H1 (cell line): Measurements from ENCODE around the gene PRG2.

Experiments used
- ATF3 ChIP-seq: IDR thresholded peaks from 2 replicates; pipeline ENCODE4 v1.6.1; 2011; ENCODE audit warnings: low read depth, mild to moderate bottlenecking, low read length; ENCODE audit not compliant: insufficient read depth
- CEBPB ChIP-seq: IDR thresholded peaks from 2 replicates; pipeline ENCODE4 v1.6.1; 2012; ENCODE audit warnings: low read depth, low read length
- CREB1 ChIP-seq: IDR thresholded peaks from 2 replicates; pipeline ENCODE4 v1.6.1; 2012; ENCODE audit warnings: inconsistent platforms
- CTCF ChIP-seq, 3 experiments: IDR thresholded peaks; 1 replicate in 2 of 3; 2 replicates in 1 of 3; pipeline versions ENCODE4 v1.5.1 to v1.6.1; 2011; ENCODE audit warnings: low read length in 3 of 3, mild to moderate bottlenecking in 3 of 3, inconsistent platforms in 2 of 3, low read depth in 1 of 3, moderate library complexity in 1 of 3; ENCODE audit not compliant: insufficient read depth in 1 of 3; ENCODE audit errors: control extremely low read depth in 1 of 3
- HDAC2 ChIP-seq, 2 experiments: fragments of 300-600 bp in 1 of 2; sonication (generic) in 1 of 2; IDR thresholded peaks; 2 replicates each; pipeline ENCODE4 v1.6.1; 2011 to 2012; ENCODE audit warnings: low read depth in 2 of 2, low read length in 2 of 2, mild to moderate bottlenecking in 2 of 2, moderate library complexity in 2 of 2, borderline replicate concordance in 1 of 2, inconsistent platforms in 1 of 2
- MAX ChIP-seq: IDR thresholded peaks from 2 replicates; pipeline ENCODE4 v1.6.1; 2012; ENCODE audit warnings: inconsistent platforms
- POLR2A ChIP-seq, 2 experiments: IDR thresholded peaks; 1 replicate in 1 of 2; 2 replicates in 1 of 2; pipeline ENCODE4 v1.6.1; 2011; ENCODE audit warnings: low read depth in 2 of 2, low read length in 2 of 2, mild to moderate bottlenecking in 2 of 2; ENCODE audit errors: control extremely low read depth in 1 of 2
- POLR2AphosphoS5 ChIP-seq: IDR thresholded peaks from 2 replicates; pipeline ENCODE4 v1.6.1; 2011; ENCODE audit warnings: low read depth, low read length
- RXRA ChIP-seq: IDR thresholded peaks from 2 replicates; pipeline ENCODE4 v1.6.1; 2011; ENCODE audit warnings: low read depth, mild to moderate bottlenecking, low read length, moderate library complexity; ENCODE audit not compliant: insufficient read depth
- SP2 ChIP-seq: IDR thresholded peaks from 2 replicates; pipeline ENCODE4 v1.6.1; 2012; ENCODE audit warnings: mild to moderate bottlenecking, low read length, inconsistent platforms
- TCF12 ChIP-seq: IDR thresholded peaks from 2 replicates; pipeline ENCODE4 v1.6.1; 2011; ENCODE audit warnings: low read depth, mild to moderate bottlenecking, low read length

- TF ChIP-seq HDAC2 (IDR thresholded peaks at IDR 0.05; ENCODE audit: borderline replicate concordance in 1 of 2, low read depth in 2 of 2, low read length in 2 of 2) = no peak
- no peak for TF ChIP-seq CTCF (IDR thresholded peaks at IDR 0.05; ENCODE audit: control extremely low read depth in 1 of 3, insufficient read depth in 1 of 3, low read depth in 1 of 3, low read length in 3 of 3)
- TF ChIP-seq POLR2AphosphoS5 = no peak
- no peak for TF ChIP-seq CEBPB
- no peak for TF ChIP-seq SP2
- no peak for TF ChIP-seq RXRA
- no peak for TF ChIP-seq CREB1
- TF ChIP-seq ATF3 = no peak
- TF ChIP-seq POLR2A (IDR thresholded peaks at IDR 0.05; ENCODE audit: control extremely low read depth in 1 of 2, low read depth in 2 of 2, low read length in 2 of 2) = no peak
- TF ChIP-seq TCF12 = no peak
- TF ChIP-seq MAX = no peak
These were observed 13.3 kb upstream of the PRG2 start for GRCh38 chr11:57403802-57404147.
